A549 treated with CpdA at 1 μM for 4 hours (cell line): ENCODE measurements around the gene SLC1A4. TPM values are rescaled to one million over a fixed set of nuclear protein-coding genes. Genes with fewer than 3 reads are reported as not detected.

Source experiments
- total RNA-seq: library from RNA; stranded (reverse); fragments of 200-300 nt; extraction: Qiagen RNA extraction; gene quantifications from 5 replicates; pipeline ENCODE4 v1.2.3, GENCODE V29; 2022; ENCODE audit warnings: low read depth

The SLC1A4 gene
- total RNA-seq = 10.9 to 12.7 TPM (median 11.6 TPM) in 5 replicates

GRCh38 chr2:64989126-64989981, at the start of gene SLC1A4:
SLC1A4 (plus strand) TSS chr2:64989399; CDS start chr2:64989644, 245 bp downstream.

GRCh38 chr2:65056215-65057053, 67.2 kb downstream of the SLC1A4 start, which contains the start of gene CEP68:
CEP68 (plus strand) TSS chr2:65056416; CDS start chr2:65069445, 13,029 bp downstream.

Other genes with a start within 250 kb of the SLC1A4 start
- gene CEP68, start 67.0 kb downstream of the SLC1A4 start, total RNA-seq = 8.0 to 10.8 TPM (median 9.6 TPM) in 5 replicates
- 208 to 255 TPM (median 239 TPM) in 5 replicates for gene RAB1A, start 140.7 kb downstream of the SLC1A4 start, total RNA-seq
- 139 to 184 TPM (median 159 TPM) in 5 replicates for gene ACTR2, start 238.4 kb downstream of the SLC1A4 start, total RNA-seq